SK-N-SH (cell line): Measurements from ENCODE around the gene CRACR2B.

Experiments
- CTCF ChIP-seq: fragments of 200-600 bp; sonication (generic); IDR thresholded peaks from 2 replicates; pipeline ENCODE4 v1.6.1; 2017; ENCODE audit warnings: antibody characterized with exemption, mild to moderate bottlenecking, moderate library complexity
- PBX3 ChIP-seq: IDR thresholded peaks from 2 replicates; pipeline ENCODE4; 2012
- RAD21 ChIP-seq: IDR thresholded peaks from 2 replicates; pipeline ENCODE4 v1.6.1; 2012; ENCODE audit warnings: mild to moderate bottlenecking, low read length
- SIN3A ChIP-seq: IDR thresholded peaks from 2 replicates; pipeline ENCODE4 v1.6.1; 2012; ENCODE audit warnings: low read depth, mild to moderate bottlenecking, low read length, moderate library complexity, borderline replicate concordance

- TF ChIP-seq SIN3A: no peak
- no peak for TF ChIP-seq PBX3
- TF ChIP-seq RAD21: no peak
- no peak for TF ChIP-seq CTCF
Measured at GRCh38 chr11:819943-820649, 7.6 kb upstream of the CRACR2B start.
